HEK293 (cell line): ENCODE data around the gene FBXO40.

Experiments used
- CTCF ChIA-PET: fragments of 350-600 bp; formaldehyde crosslinking; extraction: SDS; loops from one replicate; lab custom pipeline; 2021; ENCODE audit warnings: antibody characterized with exemption; lab: Yijun Ruan, JAX
- POLR2A ChIA-PET: fragments of 300-600 bp; formaldehyde crosslinking; extraction: SDS; loops from one replicate; lab custom pipeline; 2020; ENCODE audit warnings: antibody characterized with exemption, inconsistent platforms; lab: Yijun Ruan, JAX
- H3K27ac ChIP-seq: fragments of 200-500 bp; sonication (Bioruptor generic); 2 replicates; pipeline ENCODE4 v1.5.1; 2014; ENCODE audit warnings: low read depth, low read length, control low read depth, inconsistent platforms; ENCODE audit errors: extremely low read depth
- H3K36me3 ChIP-seq, 2 experiments: fragments of 200-500 bp in 1 of 2; sonication (Bioruptor generic) in 1 of 2; 1 replicate in 1 of 2; 2 replicates in 1 of 2; pipeline ENCODE4 v1.5.1; 2014 to 2017; ENCODE audit warnings: inconsistent platforms in 2 of 2, low read length in 2 of 2; ENCODE audit not compliant: control insufficient read depth in 2 of 2, insufficient read depth in 1 of 2
- H3K4me1 ChIP-seq: fragments of 200-500 bp; sonication (Bioruptor generic); 2 replicates; pipeline ENCODE4 v1.5.1; 2014; ENCODE audit warnings: mild to moderate bottlenecking, low read length, inconsistent platforms; ENCODE audit not compliant: control insufficient read depth, insufficient read depth
- H3K4me3 ChIP-seq: 2 replicates; pipeline ENCODE4 v1.5.1; 2011; ENCODE audit warnings: low read depth, mild to moderate bottlenecking, control low read depth, low read length, moderate library complexity
- H3K9me3 ChIP-seq: fragments of 200-500 bp; sonication (Bioruptor generic); 2 replicates; pipeline ENCODE4 v1.5.1; 2014; ENCODE audit warnings: low read depth, low read length, inconsistent platforms; ENCODE audit not compliant: control insufficient read depth, insufficient read depth
- HOXA7 ChIP-seq: sonication (generic); formaldehyde crosslinking; IDR thresholded peaks from 2 replicates; pipeline ENCODE4 v1.8.1; 2022; ENCODE audit warnings: missing genetic modification reagents, borderline replicate concordance
- PRDM10 ChIP-seq: fragments of 450-650 bp; formaldehyde crosslinking; IDR thresholded peaks from 2 replicates; pipeline ENCODE4 v1.5.1; 2016; ENCODE audit warnings: missing biosample characterization, missing genetic modification characterization
- TSHZ1 ChIP-seq: fragments of 450-650 bp; formaldehyde crosslinking; IDR thresholded peaks from 2 replicates; pipeline ENCODE4 v1.5.1; 2016; ENCODE audit warnings: missing biosample characterization, missing genetic modification characterization, borderline replicate concordance
- ZBTB26 ChIP-seq: fragments of 450-650 bp; formaldehyde crosslinking; optimal IDR thresholded peaks from 2 replicates; pipeline ENCODE3; 2016; ENCODE audit warnings: missing biosample characterization, mild to moderate bottlenecking, missing genetic modification characterization
- ZBTB48 ChIP-seq: fragments of 450-650 bp; formaldehyde crosslinking; IDR thresholded peaks from 2 replicates; pipeline ENCODE4 v1.5.1; 2016; ENCODE audit warnings: missing biosample characterization, missing genetic modification characterization
- ZFHX2 ChIP-seq: fragments of 450-650 bp; formaldehyde crosslinking; conservative IDR thresholded peaks from 2 replicates; pipeline ENCODE4 v1.5.1; 2016; ENCODE audit warnings: missing biosample characterization, missing genetic modification characterization
- ZIC2 ChIP-seq: fragments of 450-650 bp; formaldehyde crosslinking; IDR thresholded peaks from 2 replicates; pipeline ENCODE4 v1.5.1; 2016; ENCODE audit warnings: missing biosample characterization, missing genetic modification characterization
- ZNF169 ChIP-seq: fragments of 450-650 bp; formaldehyde crosslinking; IDR thresholded peaks from 2 replicates; pipeline ENCODE4 v1.5.1; 2016; ENCODE audit warnings: missing biosample characterization, missing genetic modification characterization
- ZNF26 ChIP-seq: fragments of 450-650 bp; formaldehyde crosslinking; IDR thresholded peaks from 2 replicates; pipeline ENCODE4 v1.5.1; 2016; ENCODE audit warnings: missing biosample characterization, missing genetic modification characterization
- ZNF548 ChIP-seq: fragments of 450-650 bp; formaldehyde crosslinking; IDR thresholded peaks from 2 replicates; pipeline ENCODE4 v1.5.1; 2016; ENCODE audit warnings: missing biosample characterization, missing genetic modification characterization
- ZNF560 ChIP-seq: fragments of 450-650 bp; formaldehyde crosslinking; IDR thresholded peaks from 2 replicates; pipeline ENCODE4 v1.5.1; 2017; ENCODE audit warnings: missing biosample characterization, missing genetic modification characterization, borderline replicate concordance
- ZNF645 ChIP-seq: fragments of 450-650 bp; formaldehyde crosslinking; IDR thresholded peaks from 2 replicates; pipeline ENCODE4; 2016; ENCODE audit warnings: missing biosample characterization, missing genetic modification characterization
- ZNF658 ChIP-seq: fragments of 450-650 bp; formaldehyde crosslinking; IDR thresholded peaks from 2 replicates; pipeline ENCODE4; 2016; ENCODE audit warnings: missing biosample characterization, missing genetic modification characterization
- ZNF707 ChIP-seq: fragments of 450-650 bp; formaldehyde crosslinking; IDR thresholded peaks from 2 replicates; pipeline ENCODE4 v1.5.1; 2016; ENCODE audit warnings: missing biosample characterization, missing genetic modification characterization
- ZNF76 ChIP-seq: fragments of 450-650 bp; formaldehyde crosslinking; IDR thresholded peaks from 2 replicates; pipeline ENCODE4; 2016; ENCODE audit warnings: low read depth, missing biosample characterization, missing genetic modification characterization, borderline replicate concordance
- TF ChIP-seq, protein P1 (sequence below): fragments of 450-650 bp; formaldehyde crosslinking; IDR thresholded peaks from 2 replicates; pipeline ENCODE4 v1.5.1; 2016; ENCODE audit warnings: missing biosample characterization, missing genetic modification characterization

The FBXO40 gene

GRCh38 chr3:121592856-121593702 lies at the start of gene FBXO40:
Gene FBXO40 (plus strand): TSS chr3:121593379. CDS start chr3:121620576, 27,197 bp downstream.
- Histone ChIP-seq H3K36me3 (no peaks in the 10 kb centered on the region), H3K9me3 (no peaks in the 10 kb centered on the region)
- no peak for TF ChIP-seq ZNF26 (tag by site-specific recombination)
- no peak for TF ChIP-seq ZIC2 (tag by site-specific recombination)
- no peak for TF ChIP-seq ZNF658
- no peak for TF ChIP-seq ZBTB48 (tag by site-specific recombination)
- TF ChIP-seq ZBTB26 (tag by site-specific recombination) = no peak
- TF ChIP-seq ZNF76 (tag by site-specific recombination) = no peak
- TF ChIP-seq ZNF169 (tag by site-specific recombination) = no peak
- no peak for TF ChIP-seq ZNF548 (tag by site-specific recombination)
- no peak for TF ChIP-seq ZFHX2 (tag by site-specific recombination)
- TF ChIP-seq, protein P1, sequence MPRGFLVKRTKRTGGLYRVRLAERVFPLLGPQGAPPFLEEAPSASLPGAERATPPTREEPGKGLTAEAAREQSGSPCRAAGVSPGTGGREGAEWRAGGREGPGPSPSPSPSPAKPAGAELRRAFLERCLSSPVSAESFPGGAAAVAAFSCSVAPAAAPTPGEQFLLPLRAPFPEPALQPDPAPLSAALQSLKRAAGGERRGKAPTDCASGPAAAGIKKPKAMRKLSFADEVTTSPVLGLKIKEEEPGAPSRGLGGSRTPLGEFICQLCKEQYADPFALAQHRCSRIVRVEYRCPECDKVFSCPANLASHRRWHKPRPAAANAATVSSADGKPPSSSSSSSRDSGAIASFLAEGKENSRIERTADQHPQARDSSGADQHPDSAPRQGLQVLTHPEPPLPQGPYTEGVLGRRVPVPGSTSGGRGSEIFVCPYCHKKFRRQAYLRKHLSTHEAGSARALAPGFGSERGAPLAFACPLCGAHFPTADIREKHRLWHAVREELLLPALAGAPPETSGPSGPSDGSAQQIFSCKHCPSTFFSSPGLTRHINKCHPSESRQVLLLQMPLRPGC (tag by site-specific recombination) = no peak
- TF ChIP-seq ZNF560 (tag by site-specific recombination) = no peak
- TF ChIP-seq TSHZ1 (tag by site-specific recombination) = no peak
- TF ChIP-seq ZNF645 (tag by site-specific recombination) = no peak
- TF ChIP-seq ZNF707 (tag by site-specific recombination) = no peak
- no peak for TF ChIP-seq HOXA7
- no peak for TF ChIP-seq PRDM10 (tag by site-specific recombination)
- TF ChIP-seq, all 188 proteins: peak for 0
- POLR2A ChIA-PET = no interaction called here
- Histone ChIP-seq H3K27ac (no peak within 1 kb of the TSS), H3K4me1 (no peaks in the 10 kb centered on the region), H3K4me3 (no peak within 1 kb of the TSS)
- CTCF ChIA-PET = interaction anchor here (0.6 to 0.7 kb wide), 2 partner anchors 18 to 88 kb away, joined by 3 to 7 read pairs; no protein-coding TSS in a partner anchor
